ENCODE results near the gene GRB10.
"Not testable (repeated sequence)": the region's sequence is repeated elsewhere in the genome, so short reads cannot be mapped to it uniquely, and the experiment has no call there.

Gene GRB10

DNA sequence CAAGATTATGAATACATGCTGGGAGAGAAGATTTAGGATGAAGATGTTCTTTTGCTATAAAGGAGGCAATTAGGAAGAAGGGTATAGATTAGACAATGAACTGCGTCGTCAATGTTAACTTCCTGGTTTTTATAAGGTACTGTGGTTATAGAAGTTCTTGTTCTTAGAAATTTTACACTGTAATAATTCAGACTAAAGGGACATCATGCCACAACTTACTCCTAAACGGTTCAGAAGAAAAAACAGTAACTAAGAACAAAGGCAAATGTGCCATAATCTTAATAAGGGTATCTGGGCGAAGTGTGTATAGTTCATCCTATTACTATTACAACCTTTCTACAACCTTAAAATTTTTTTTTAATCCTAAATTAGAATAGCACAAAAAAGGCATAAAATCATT, 186.2 kb downstream of the GRB10 start:
- no peak for DNase-seq

DNA sequence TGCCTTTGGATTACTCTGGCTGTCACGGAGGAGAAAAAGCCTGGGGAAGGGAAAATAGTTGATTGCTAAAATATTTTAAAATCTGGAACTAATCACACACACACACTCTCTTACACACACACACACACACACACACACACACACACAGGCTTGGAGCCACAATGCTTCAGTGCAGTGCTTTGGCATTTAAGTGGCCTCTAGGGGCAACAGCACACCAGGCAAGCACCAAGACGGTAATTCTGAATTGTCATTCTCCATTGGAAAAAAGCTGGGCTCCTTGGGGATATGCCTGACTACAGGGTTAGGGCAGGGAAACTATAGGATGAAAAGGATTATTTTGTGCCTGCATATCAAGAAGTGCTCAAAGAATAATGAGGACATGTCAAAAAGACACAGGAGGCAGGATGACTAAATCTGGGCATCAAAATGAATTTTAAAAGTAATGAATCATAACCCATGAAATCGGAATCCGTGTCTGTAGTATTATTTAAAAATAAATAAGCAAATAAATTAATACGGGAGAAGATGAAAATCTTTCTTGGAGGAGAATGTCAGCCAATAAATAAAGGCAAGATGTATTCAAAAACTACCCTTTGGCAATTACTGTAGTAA, 187.1 kb downstream of the GRB10 start:
- DNase-seq: peak; percentile 45

DNA sequence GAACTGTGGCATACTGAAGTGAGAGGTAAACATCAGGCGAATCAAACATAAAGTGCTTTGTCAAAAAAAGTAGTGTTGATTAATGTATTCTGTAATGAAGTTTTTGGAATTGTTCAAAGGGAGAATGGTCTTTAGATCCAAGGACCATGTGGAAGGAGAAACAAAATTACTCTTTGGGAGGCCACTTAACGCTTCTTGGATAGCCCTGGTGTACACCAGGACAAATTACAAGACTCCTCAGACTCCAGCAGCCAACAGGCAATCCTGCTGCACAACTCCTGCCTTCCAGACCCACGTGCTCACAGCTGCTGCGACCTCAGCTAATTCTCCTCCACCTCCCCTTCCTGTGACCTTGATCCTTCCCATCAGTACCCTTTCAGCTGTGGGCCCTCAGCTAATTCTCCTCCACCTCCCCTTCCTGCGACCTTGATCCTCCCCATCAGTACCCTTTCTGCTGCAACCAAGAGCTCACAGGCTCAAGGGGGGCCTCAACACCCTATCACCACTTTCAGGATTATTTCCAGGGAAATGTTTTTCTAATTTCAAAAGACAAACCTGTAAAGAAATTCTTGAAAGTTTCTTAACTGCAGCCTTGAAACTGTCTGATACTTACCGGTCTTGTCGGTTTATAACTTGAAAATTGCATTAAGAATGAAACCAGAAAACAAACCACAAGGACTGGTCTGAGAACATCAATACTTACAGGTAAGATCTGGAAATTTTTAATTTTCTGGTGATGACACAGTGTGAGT, 187.8 kb downstream of the GRB10 start:
- no peak for DNase-seq

DNA sequence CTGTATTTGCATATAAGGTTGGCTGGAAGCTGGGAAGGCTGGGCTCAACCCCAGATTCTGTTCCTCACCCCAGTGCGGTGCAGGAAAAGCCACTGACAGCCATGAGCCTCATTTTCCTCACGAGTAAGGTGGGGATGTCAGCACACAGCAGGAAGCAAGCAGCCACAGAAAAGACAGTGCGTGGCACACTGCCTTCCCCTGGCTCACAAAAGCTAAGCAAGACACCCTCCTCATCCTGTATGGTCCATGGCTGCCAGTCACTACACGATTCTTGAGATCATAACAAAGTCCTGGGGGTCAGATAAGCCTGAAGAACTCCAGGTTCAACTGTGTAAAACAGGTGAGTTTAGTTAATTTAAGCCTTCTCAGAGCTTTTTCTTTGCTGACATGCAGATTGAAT, 188.6 kb downstream of the GRB10 start:
- DNase-seq: no peak

DNA sequence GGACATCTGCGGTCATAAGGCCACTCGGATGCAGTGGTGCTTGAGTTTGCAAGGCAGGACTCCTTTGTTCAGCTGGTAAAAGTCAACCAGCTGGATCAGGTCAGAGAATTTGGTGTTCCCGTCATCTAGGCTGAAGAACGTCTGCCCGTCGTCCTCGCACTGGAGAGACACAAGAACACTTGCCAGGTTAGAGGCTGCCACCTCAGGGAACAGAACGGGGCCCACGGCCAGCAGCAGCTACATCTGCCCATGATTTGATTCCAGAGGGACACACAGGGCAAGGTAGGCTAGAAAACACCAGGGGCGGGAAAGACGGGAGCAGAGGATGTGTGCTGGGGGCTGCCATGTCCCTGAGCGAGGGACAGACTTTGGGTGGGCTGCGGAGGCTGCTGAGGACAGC, 189.8 kb downstream of the GRB10 start:
- DNase-seq: no peak

DNA sequence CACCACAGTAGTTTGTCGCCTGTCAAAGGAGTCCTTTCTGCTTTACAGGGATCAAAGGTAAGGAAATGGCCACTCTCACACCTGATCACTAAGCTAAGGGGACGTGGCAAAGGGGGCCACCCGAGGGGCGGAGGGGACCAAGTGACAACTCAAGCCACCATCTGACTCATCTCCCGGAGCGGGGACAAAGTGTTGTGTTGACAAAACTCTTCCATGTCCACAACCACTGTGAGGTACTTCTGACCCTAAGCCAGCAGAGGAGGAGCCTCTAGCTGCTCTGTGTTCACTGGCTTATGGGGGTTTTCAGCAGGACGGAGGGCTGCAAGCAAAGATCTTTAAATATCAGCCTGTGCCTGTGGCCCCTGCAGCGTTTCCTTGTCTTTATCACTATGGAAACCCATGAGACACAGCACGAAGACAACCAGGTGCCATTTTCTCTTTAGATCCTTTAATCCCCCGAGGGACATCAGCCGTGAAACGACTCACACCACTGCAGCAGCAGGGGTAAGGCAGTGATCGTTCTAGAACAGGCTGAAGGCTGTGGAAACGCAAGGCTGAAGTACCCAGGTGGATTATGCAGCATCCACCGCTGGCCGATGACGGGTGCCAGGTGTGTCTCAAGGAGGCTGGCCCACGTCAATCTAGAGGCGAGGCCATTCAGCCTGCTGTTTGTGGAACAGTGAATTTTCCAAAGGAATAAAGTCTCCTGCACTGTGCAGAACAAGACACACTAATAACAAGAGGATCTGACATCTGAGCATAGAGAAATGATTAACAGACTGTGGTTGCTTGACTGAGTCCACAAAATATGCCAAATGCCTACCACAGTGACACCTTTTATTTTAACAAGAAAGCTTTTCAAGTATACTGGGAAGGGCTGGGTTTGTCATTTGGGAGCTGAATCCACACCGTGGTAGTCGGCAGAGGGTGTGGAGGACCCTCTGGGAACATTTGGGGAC, 190.9 kb downstream of the GRB10 start:
- DNase-seq: no peak

DNA sequence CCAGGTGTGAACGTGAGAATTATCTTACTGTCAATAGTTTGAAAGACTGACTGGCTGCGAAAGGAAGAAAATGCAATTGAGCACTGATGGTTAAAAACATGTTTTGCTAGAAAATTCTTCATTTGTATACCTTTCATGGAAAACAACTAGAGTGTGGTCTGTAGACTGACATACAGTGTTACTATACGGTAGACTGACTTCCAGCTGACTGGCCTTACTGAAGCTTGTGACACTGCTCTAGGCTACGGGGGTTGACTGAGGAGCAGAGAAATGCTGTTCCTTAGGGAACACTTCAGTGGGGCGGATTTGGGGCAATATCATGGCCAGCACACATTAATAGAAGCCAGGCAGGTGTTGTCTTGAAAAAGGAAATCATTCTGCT, 191.6 kb downstream of the GRB10 start:
- no peak for DNase-seq

DNA sequence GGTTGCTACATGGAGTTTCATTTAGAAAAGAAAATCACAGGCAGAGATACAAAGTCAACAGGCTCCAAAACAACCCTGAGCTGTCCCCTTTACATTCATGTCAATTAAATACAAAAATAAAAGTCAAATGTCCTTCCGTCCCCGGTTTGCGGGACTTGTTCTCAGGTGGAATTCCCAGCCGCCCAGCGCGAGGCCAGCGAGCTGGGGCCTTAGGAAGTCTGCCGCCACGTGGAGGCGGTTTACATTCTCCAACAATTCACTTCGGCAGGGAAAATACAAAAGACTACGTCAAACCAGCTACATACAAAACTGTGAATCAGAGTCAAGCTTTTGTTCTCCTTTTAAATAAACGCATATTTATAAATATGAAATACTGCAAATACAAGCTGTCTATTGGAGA, 192.2 kb downstream of the GRB10 start:
- DNase-seq: no peak

DNA sequence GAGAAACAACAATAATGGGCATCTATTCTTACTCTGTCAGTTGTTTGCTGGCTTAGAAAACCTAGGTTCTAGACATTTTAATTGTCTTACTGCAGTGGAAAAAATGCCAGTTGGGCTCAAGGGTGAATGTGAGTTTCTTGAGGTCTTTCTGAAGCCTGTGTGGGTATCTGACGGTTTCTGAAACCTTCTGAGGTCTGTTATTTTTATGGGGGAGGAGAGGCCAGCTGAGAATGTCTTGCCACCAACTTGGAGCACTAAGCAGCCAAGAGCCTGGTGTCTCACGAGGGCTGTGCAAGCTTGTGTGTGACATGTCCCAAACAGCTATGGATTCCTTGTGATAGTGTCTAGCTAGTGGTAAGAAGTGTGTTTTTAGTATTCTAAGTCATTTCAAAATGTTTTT, 193.3 kb downstream of the GRB10 start:
- DNase-seq: no peak

DNA sequence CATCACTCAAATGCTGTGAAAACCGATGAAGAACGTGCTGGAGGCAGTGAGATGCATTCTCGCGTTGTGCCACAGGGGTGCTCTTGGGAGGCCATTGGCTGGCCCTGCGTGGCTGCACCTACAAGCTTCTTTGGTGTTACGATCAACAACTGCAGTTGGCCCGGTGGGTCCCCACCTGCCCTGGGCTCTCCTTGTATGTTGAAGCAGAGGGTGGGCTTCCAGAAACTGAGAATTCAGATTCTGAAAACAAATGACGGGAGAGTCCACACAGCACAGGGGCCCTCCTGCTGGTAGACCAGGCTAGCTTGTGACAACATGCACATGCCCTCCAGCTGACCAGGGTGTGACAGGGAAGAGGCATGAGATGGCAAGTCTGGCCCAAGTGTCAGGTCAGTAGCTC, 193.8 kb downstream of the GRB10 start:
- DNase-seq: no peak

DNA sequence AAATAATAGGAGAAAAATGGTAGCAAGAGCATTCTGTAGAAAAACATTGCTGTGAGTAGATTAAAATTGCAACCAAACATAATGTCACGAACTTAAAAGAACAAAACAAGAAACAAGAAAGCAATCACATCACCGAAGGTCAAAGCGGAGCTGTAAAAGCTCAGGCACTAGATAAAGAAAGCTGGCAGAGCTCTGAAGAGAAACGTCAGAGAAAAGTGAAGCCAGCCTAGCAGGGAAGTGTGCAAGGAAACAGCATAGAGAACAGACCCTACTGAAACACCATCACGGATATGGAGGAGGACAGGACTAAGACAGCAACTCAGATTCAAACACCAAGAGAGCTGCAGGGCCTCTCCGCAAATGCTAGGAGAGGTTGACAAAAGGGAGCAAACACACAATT, 195.0 kb downstream of the GRB10 start:
- no peak for DNase-seq

DNA sequence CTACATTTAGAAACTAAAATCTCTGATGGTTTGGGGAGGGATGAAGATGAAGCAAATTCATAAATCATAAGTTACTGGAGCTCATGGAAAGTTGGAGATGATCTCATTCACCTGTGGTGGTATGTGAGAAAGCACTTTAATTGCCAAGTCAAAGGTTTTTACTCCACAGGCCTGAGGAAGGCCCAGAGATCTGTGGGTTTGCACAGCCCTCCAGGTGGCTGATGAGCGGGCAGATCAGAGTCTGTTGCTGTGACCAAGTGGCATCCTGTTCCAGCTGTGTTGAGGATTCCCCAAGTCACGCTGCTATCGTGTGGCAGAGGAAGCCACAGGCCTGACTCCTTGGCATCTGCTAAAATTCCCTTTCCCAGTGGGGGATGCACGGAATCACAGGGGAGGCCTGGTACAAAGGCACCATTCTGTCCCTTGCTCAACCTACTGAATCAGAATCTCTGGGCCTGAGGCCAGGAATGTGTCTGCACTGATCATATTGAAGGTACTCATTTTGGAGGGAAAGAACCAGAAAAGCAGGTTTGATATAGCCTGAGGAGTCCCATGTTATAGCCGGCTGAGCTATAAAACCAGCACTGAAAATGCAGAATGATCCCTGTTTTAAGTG, 197.8 kb downstream of the GRB10 start:
- no peak for DNase-seq

DNA sequence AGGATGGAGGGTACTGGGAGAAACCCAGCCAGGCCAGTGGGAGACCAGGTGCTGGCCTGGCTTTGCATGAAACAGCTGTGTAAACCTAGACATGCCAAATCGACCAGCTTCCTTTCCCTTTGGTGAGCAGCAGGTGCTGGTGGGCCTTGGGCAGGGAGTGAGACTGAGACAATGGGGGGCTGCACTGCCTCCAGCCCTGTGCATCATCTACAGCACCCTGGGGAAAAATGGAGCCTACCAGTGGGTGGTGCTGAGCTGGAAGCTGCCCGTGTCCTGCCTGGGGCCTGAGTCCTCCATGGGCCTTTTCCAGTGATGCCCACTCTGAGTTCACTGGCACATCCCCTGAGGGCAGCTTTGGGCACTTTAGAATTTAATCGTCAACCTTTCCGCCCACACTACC, 198.3 kb downstream of the GRB10 start:
- DNase-seq: no peak

DNA sequence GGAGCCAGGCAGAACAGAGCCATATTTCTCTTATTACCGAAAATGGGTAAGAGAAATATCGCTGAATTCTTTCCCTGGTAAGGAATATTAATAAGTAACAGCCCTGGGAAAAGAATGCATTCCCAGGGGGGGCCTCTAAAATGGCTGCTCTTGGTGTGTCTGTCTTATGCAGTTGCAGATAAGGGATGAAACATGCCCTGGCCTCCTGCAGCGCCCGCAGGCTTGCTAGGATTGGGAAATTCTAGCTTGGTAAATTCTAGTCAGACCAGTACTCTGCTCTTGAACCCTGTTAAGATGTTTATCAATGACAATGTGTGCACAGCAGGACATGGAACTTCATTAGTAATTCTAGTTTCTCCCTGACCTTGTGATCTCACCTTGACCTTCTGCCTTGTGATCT, 199.4 kb downstream of the GRB10 start:
- DNase-seq: not testable (repeated sequence)

DNA sequence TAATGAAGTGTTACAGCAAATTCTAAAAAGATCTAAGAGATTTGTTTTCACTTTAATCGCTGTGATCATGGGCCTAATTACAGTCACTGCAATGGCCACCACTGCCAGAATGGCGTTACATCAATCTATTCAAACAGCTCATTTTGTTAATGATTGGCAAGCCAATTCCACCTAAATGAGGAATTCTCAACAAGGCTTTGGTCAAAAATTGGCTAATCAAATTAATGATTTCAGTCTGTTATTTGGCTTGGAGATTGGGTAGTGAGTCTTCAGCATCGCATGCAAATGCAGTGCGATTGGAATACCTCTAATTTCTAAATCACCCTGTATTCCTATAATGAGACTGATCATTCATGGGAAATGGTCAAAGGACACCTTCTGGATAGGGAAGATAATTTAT, 200.4 kb downstream of the GRB10 start:
- not testable (repeated sequence) for DNase-seq

DNA sequence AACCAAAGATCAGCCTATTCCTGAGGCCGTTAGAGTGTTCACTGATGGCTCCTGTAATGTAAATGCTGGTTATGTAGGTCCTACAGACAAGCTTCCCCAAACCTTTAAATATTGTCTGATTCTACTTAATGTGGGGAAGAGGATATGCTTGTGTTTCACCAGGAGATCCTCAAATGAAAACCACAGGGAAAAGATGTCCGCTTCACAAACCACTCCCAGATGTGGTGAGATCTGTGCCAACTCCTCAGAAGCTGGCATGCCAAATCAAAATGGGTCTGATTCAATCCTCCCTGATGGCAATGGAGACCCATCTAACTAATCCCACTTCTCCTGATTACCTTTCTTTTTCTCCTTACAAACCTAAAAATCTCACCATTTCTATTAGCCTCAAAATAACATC, 202.0 kb downstream of the GRB10 start:
- not testable (repeated sequence) for DNase-seq

DNA sequence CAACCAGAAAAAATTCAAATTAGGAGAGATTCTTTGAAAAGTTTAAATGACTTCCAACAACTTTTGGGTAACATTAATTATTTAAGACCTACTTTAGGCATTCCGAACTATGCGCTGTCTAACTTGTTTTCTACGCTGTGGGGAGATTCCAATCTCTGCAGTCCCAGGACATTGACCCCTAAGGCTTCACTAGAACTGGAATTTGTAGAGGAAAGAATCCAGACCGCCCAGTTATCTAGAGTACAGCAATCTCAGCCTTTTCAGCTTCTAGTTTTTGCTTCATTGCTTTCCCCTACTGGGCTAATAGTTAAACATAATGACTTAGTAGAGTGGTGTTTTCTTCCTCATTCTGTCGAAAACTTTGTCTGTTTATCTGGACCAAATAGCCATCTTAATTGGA, 202.6 kb downstream of the GRB10 start:
- DNase-seq: no peak

DNA sequence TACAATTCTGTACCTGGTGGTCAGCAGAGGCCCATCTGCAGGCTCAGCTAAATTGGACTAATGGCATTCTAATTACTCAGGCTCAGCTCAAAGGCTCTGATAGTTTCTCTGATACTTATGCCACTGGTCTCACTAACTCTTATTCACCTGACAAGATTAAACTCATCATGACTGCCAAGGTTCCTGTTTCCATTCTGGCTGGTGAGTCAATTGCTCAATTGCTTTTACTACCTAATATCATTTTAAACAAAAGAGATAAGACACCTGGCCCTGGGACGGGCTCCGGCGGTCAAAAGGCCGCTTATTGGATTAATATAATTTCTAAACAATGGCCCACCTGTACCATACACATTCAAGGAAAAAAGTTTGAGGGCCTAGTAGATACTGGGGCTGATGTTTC, 204.6 kb downstream of the GRB10 start:
- DNase-seq: not testable (repeated sequence)

DNA sequence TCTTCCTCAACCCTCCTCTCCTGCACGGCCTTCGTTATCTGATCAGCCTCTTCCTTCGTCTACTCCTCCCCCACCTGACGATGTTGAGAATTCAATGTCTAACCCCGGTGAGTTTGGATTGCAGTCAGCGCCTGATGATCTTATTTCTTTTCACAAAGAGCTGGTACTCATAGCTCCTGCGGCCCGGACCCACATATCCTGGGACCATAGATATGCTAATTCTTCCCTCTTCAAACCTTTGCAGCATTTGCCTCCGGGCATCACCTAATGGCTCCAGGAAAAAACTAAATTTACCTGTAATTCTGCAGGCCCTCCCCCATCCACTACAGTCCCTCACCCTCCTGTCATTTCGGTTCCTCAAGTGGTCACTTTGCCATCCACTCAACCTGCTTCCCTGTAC, 205.1 kb downstream of the GRB10 start:
- no peak for DNase-seq

DNA sequence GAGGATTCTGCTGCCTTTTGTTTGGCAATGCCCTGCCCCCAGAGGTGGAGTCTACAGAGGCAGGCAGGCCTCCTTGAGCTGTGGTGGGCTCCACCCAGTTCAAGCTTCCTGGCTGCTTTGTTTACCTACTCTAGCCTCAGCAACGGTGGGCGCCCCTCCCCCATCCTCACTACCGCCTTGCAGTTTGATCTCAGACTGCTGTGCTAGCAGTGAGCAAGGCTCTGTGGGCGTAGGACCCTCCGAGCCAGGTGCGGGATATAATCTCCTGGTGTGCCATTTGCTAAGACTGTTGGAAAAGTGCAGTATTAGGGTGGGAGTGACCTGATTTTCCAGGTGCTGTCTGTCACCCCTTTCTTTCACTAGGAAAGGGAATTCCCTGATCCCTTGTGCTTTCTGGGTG, 206.3 kb downstream of the GRB10 start:
- DNase-seq: not testable (repeated sequence)

DNA sequence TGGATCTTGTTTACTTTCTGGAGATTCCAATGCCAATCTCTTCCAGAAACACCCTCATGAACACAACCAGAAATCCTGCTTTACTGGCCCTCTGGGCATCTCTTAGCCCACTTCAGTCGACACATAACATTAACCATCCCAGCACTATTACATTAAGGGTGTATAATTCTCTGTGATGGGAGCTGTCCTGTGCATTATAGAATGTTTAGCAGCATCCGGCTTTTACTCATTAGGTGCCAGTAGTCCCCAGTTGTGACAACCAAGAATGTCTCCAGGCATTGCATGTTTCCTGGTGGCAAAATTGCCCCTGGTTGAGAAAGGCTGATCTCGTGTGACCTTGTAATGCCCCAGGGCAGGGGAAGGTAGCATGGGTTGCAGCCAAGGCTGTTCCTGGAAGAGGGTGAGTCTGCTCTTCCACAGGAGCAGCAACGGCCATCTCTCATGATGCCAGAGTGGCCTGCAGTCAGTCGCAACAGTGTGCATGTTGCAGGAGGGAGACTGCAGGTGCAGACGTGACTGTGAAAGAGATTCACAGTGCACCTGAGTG, 214.9 kb downstream of the GRB10 start:
- DNase-seq: no peak

DNA sequence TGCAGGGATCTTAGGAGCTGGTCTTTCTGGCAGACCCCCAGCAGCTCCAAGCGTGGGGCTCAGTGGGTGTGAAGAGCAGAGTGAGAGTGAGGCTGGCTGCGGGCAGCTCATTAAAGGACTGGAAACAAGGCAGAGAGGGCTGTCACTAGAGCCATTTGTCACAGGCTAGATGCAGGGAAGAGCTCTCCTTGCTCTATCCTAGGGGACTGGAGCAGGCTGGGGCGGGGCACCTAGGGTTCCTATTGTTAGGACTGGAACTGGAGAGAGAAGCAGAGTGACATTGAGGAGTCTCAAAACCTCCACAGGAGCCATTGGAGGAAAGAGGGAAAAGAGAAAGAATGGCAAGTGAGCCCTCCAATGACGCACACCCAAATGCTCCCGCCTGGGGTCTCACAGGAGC, 216.7 kb downstream of the GRB10 start:
- no peak for DNase-seq

DNA sequence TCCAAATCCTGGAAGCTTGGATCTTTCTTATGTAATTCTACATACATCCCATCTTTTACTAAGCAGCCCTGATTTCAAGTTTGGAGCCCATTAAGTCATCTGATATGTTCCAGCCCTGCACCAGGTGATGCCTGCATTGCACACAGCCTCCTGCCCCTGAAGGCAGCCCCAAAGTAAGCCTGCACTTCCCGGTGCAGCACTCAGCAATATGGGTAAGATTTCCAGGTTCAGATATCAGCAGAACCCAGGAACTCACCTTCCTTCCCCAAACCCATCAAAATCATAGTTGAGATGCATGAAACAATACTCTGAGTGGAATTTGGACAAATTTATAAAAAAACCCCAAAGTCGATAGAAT, 217.2 kb downstream of the GRB10 start:
- DNase-seq: no peak

Data from CD4-positive, alpha-beta T cell treated with Interleukin-12 subunit alpha and Interleukin-12 subunit beta, for 1 hour (primary cell).